Uterus (tissue), 2 donors: ENCODE results near the gene TMEM130.

Source experiments
- POLR2A ChIP-seq, 2 donors: fragments of 450-650 bp; IDR thresholded peaks; one replicate each; pipeline ENCODE4 v1.6.1; 2016; ENCODE audit warnings: antibody characterized with exemption in 2 of 2, mild to moderate bottlenecking in 1 of 2, moderate library complexity in 1 of 2
- TF ChIP-seq, protein P1 (sequence below), 4 experiments: fragments of 200-600 bp in 2 of 4; fragments of 450-650 bp in 2 of 4; sonication (generic) in 2 of 4; IDR thresholded peaks; one replicate each; pipeline ENCODE4 v1.5.1; 2016 to 2019; ENCODE audit warnings: antibody characterized with exemption in 4 of 4, mild to moderate bottlenecking in 2 of 4, moderate library complexity in 1 of 4

DNA sequence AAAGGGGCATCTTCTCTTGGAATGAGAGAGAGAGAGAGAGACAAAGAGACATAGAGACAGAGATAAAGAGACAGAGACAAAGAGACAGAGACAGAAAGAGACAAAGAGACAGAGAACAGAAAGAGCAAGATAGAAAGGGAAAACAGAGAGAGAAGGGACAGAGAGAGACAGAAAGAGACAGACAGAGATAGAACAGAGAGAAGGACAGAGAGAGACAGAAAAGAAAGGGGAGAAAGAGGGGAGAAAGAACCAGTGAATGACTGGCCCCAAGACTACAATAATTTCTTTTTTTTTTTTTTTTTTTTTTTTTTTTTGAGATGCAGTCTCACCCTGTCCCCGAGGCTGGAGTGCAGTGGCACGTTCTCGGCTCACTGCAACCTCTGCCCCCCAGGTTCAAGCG is 7.6 kb downstream of the TMEM130 start:
- TF ChIP-seq, protein P1, sequence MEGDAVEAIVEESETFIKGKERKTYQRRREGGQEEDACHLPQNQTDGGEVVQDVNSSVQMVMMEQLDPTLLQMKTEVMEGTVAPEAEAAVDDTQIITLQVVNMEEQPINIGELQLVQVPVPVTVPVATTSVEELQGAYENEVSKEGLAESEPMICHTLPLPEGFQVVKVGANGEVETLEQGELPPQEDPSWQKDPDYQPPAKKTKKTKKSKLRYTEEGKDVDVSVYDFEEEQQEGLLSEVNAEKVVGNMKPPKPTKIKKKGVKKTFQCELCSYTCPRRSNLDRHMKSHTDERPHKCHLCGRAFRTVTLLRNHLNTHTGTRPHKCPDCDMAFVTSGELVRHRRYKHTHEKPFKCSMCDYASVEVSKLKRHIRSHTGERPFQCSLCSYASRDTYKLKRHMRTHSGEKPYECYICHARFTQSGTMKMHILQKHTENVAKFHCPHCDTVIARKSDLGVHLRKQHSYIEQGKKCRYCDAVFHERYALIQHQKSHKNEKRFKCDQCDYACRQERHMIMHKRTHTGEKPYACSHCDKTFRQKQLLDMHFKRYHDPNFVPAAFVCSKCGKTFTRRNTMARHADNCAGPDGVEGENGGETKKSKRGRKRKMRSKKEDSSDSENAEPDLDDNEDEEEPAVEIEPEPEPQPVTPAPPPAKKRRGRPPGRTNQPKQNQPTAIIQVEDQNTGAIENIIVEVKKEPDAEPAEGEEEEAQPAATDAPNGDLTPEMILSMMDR (IDR thresholded peaks at IDR 0.05) = no peak
- TF ChIP-seq POLR2A (IDR thresholded peaks at IDR 0.05) = no peak
